BLaER1 treated with 17β-estradiol and CSF1 and Interleukin-3, amounts not matched to agents 10 nM and 100 nM (cell line): ENCODE results near the gene TSPAN14.

Experiments
- H3K27ac ChIP-seq, 11 experiments: shearing (Covaris generic); formaldehyde crosslinking; 2 replicates each; pipeline ENCODE4 v1.8.1; 2022
- H3K27me3 ChIP-seq, 11 experiments: shearing (Covaris generic); formaldehyde crosslinking; 2 replicates each; pipeline ENCODE4 v1.8.1; 2022
- H3K36me3 ChIP-seq, 11 experiments: shearing (Covaris generic); formaldehyde crosslinking; 2 replicates each; pipeline ENCODE4 v1.8.1; 2022
- H3K4me1 ChIP-seq, 10 experiments: shearing (Covaris generic); formaldehyde crosslinking; 2 replicates each; pipeline ENCODE4 v1.8.1; 2022
- H3K4me2 ChIP-seq, 11 experiments: shearing (Covaris generic); formaldehyde crosslinking; 2 replicates each; pipeline ENCODE4 v1.8.1; 2022
- H3K4me3 ChIP-seq, 10 experiments: shearing (Covaris generic); formaldehyde crosslinking; 2 replicates each; pipeline ENCODE4 v1.8.1; 2022
- H3K9ac ChIP-seq, 11 experiments: shearing (Covaris generic); formaldehyde crosslinking; 2 replicates each; pipeline ENCODE4 v1.8.1; 2022
- H3K9me3 ChIP-seq, 11 experiments: shearing (Covaris generic); formaldehyde crosslinking; replicated peaks in 1 of 11; 2 replicates each; pipeline ENCODE4 v1.8.1; 2022
- H4K20me1 ChIP-seq, 11 experiments: shearing (Covaris generic); formaldehyde crosslinking; 2 replicates each; pipeline ENCODE4 v1.8.1; 2022
- Cebpa-rat ChIP-seq, 11 experiments: shearing (Covaris generic); IDR thresholded peaks; 2 replicates each; pipeline ENCODE4 v1.8.1; 2022

TSPAN14 gene

DNA sequence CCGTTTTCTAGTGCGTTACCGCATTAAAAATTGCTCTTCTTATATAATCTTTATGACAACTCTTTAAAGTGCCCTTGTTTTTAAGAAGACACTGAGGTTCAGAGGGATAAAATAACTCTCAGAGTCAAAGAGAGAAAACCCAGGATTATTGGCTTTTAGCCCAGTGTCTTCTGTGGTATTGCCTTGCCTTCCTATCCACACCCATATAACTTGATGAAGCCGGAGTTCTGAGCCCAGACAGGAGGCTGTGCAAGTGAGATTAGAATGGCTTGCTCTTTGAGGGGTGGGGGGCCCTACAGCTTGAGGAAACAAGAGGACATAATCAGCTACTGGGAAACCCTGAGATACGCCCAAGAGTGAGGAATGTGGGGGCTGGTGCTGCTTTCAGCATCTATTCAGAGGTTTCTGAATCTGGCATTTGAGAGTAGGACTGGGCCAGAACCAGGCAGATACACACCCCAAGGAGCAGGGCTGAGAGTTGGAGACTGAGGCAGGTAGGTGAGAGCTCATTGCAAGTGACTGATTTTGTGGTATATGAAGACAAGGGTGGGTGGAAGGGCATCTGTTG, 43.4 kb upstream of the TSPAN14 start:
- Histone ChIP-seq H3K4me1 (peaks cover 57 to 81% (median 71%) of the 10 kb centered on the region in 10 experiments), H4K20me1 (peaks cover 0 to 25% (median 5%) of the 10 kb centered on the region in 11 experiments; a peak in 9 of 22 replicates), H3K27me3 (no peaks in the 10 kb centered on the region), H3K9me3 (no peaks in the 10 kb centered on the region), H3K27ac (no peak overlapping the region), H3K9ac (peak overlapping the region in 2 of 11 experiments; percentile 86 to 87; a peak in 2 of 22 replicates), H3K36me3 (peaks cover 0 to 36% (median 7%) of the 10 kb centered on the region in 11 experiments; a peak in 6 of 22 replicates), H3K4me2 (peak overlapping the region; percentile 39 to 99 (median 93); a peak in 20 of 22 replicates), H3K4me3 (no peak overlapping the region)
- TF ChIP-seq Cebpa-rat (IDR thresholded peaks at IDR 0.05), result no peak

DNA sequence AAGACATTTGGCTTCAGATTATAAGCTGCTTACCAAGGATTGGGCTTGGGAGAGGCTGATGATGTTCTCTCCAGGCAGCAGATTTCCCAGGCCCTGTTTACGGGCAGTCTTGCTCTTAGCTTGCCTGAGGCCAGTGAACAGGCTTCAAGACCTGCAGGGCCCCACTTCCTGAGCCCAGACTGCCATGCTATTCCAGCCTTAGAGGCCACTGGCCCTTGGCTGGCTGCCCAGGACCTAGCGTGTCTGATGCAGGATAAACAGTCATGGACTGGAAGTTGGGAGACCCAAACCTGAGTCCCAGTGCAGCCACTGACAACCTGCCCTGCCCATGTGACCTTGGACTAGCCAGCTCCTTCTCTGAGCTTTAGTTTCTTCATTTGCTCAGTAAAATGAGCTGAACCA, 42.8 kb upstream of the TSPAN14 start:
- Histone ChIP-seq H3K27me3 (no peaks in the 10 kb centered on the region), H3K4me2 (peak overlapping the region; percentile 39 to 98 (median 90); a peak in 21 of 22 replicates), H3K27ac (no peak overlapping the region), H3K9ac (no peak overlapping the region), H3K4me1 (peaks cover 57 to 81% (median 68%) of the 10 kb centered on the region in 10 experiments), H3K9me3 (no peaks in the 10 kb centered on the region), H3K4me3 (no peak overlapping the region), H4K20me1 (peaks cover 0 to 25% (median 5%) of the 10 kb centered on the region in 11 experiments; a peak in 10 of 22 replicates), H3K36me3 (peaks cover 0 to 42% (median 7%) of the 10 kb centered on the region in 11 experiments; a peak in 8 of 22 replicates)
- TF ChIP-seq Cebpa-rat (IDR thresholded peaks at IDR 0.05), result no peak

DNA sequence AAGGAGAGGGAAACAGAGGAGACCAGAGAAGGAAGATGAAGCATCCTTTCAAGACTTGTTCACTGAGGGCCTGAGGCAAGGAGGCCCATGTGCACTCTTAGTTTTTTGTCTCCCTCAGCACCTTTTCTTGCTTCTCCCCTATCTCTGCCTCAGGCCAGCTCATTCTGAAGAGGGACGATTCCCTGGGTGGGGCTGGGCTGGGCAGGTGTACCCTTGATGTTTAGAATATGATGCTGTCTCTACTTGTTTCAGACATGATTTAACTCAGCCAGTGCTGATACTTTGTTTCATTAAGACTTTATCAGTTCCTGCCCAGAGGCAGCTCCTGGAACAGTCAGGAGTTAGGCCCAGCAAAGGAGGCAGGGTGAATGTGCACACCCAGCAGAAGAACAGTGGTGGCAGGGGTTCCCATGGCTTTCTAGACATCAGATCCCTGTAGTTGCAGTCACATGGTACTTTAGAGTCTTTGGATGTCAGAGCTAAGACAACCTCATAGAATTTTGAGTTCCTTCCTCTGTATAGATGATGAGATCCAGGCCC, 42.4 kb upstream of the TSPAN14 start:
- Histone ChIP-seq H3K36me3 (peaks cover 0 to 43% (median 8%) of the 10 kb centered on the region in 11 experiments; a peak in 8 of 22 replicates), H3K4me2 (peak overlapping the region in 10 of 11 experiments; percentile 39 to 98 (median 80); a peak in 16 of 22 replicates), H3K4me3 (no peak overlapping the region), H3K9ac (no peak overlapping the region), H3K4me1 (peaks cover 57 to 84% (median 68%) of the 10 kb centered on the region in 10 experiments), H3K27ac (no peak overlapping the region), H4K20me1 (peaks cover 0 to 28% (median 7%) of the 10 kb centered on the region in 11 experiments; a peak in 10 of 22 replicates), H3K27me3 (no peaks in the 10 kb centered on the region), H3K9me3 (no peaks in the 10 kb centered on the region)
- TF ChIP-seq Cebpa-rat (IDR thresholded peaks at IDR 0.05), result no peak

DNA sequence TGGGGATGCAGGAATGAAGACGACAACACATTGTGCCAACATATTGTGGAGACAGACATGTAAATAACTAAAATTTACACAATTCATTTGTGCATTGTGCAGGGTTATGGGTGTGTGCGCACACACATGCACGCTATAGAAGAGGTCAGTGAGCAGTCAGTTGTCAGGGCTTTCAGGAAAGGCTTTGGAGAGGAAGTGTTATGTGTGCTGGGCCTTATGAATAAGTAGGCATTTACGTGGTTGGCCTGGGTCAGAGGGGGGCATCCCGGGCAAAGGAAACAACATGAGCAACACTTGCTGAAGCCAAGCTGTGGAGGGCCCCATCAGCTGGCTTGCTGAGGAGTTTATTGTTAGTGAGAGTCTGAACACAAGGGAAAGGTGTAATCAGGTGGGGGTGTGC, 41.6 kb upstream of the TSPAN14 start:
- 0 out of 22 replicates have a peak overlapping the region, but pooled peaks of 1 of the 11 experiments have one; percentile 9 for H3K27ac ChIP-seq
- no peak overlapping the region for H3K9ac ChIP-seq
- peaks cover 0 to 29% (median 7%) of the 10 kb centered on the region in 11 experiments; a peak in 10 of 22 replicates for H4K20me1 ChIP-seq
- no peak overlapping the region for H3K4me3 ChIP-seq
- TF ChIP-seq Cebpa-rat (IDR thresholded peaks at IDR 0.05), result no peak
- no peaks in the 10 kb centered on the region for H3K9me3 ChIP-seq
- no peaks in the 10 kb centered on the region for H3K27me3 ChIP-seq
- H3K4me2 ChIP-seq, result peak overlapping the region; percentile 34 to 91 (median 48); a peak in 20 of 22 replicates
- peaks cover 57 to 84% (median 66%) of the 10 kb centered on the region in 10 experiments for H3K4me1 ChIP-seq
- H3K36me3 ChIP-seq, result peaks cover 0 to 43% (median 8%) of the 10 kb centered on the region in 11 experiments; a peak in 8 of 22 replicates

DNA sequence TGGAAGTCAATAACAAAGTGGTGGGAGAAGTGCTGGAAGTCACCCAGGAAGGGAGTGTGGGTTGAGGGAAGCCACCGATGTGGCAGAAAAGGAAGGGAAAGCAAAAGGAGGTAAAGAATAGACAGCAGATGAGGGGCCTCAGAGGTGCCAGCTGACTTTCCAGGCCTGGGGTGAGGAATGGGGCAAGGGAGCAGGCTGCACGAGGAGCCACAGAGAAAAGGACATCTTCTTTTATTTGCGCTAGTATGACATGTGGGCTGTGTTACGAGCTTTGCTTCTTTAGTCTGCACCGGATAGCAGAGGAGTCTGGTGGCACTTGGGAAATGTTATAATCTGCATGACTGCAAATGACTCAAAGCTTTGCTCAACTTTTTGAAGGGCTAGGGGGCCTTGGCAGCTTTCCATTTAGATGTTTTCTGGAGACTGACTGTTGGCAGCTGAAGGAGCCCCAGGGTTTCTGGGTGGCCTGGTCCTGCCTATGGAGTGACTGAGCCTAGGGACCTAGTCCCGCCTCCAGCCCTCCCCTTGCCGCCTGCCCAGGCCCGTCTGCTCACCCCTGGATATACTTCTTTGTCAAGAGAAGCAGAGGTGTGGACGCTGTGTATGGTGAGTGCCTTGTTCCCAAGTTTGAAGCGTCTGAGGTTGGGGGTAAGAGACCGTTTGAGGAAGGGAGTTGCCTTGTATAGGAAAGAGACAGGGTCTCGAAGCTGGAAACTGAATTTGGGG, 40.7 kb upstream of the TSPAN14 start:
- H4K20me1 ChIP-seq, result peaks cover 0 to 29% (median 7%) of the 10 kb centered on the region in 11 experiments; a peak in 10 of 22 replicates
- TF ChIP-seq Cebpa-rat (IDR thresholded peaks at IDR 0.05), result no peak
- H3K9me3 ChIP-seq, result no peaks in the 10 kb centered on the region
- peak overlapping the region in 3 of 11 experiments; percentile 9 to 33 (median 10); a peak in 3 of 22 replicates for H3K27ac ChIP-seq
- H3K27me3 ChIP-seq, result no peaks in the 10 kb centered on the region
- peak overlapping the region; percentile 33 to 80 (median 62) for H3K4me2 ChIP-seq
- peaks cover 0 to 43% (median 8%) of the 10 kb centered on the region in 11 experiments; a peak in 8 of 22 replicates for H3K36me3 ChIP-seq
- H3K9ac ChIP-seq, result no peak overlapping the region
- no peak overlapping the region for H3K4me3 ChIP-seq
- peaks cover 51 to 78% (median 61%) of the 10 kb centered on the region in 10 experiments for H3K4me1 ChIP-seq

DNA sequence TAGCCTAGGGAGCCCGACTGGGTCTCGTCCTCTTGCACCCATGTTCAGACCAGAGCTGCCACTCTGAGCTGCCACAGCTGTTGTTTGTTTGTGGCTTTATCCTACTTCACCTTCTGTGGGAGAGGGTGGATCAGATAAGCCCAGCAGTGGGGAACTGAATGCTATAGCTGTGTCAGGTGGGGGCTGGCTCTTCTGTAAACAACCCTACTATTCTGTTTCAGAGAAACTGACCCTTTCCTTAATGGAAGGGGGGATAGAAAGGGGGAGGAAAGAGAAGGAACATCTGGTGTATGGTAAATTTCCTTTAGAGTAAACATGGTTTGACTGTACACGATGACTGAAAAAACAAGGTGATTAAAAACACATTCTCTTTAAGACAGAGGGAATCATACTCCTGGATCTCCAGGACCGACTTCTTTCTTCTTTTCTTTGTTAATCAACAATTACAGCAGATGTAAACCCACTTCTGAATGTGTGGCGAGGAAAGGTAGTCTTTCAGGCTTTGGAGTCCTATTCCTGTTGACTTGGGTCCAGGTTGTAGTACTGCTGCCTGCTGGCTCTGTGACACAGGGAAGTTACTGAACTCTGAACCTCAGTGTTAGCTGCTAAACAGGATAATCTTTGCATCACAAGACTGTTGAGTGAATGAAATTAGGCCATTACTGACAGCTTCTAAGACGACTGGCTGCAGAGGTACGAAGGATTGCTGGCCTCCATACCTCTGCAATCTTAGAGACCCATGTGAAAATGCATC, 39.8 kb upstream of the TSPAN14 start:
- no peak for TF ChIP-seq Cebpa-rat (IDR thresholded peaks at IDR 0.05)
- Histone ChIP-seq H3K4me1 (peaks cover 45 to 72% (median 56%) of the 10 kb centered on the region in 10 experiments), H3K4me2 (peak overlapping the region; percentile 33 to 80 (median 62); a peak in 20 of 22 replicates)

DNA sequence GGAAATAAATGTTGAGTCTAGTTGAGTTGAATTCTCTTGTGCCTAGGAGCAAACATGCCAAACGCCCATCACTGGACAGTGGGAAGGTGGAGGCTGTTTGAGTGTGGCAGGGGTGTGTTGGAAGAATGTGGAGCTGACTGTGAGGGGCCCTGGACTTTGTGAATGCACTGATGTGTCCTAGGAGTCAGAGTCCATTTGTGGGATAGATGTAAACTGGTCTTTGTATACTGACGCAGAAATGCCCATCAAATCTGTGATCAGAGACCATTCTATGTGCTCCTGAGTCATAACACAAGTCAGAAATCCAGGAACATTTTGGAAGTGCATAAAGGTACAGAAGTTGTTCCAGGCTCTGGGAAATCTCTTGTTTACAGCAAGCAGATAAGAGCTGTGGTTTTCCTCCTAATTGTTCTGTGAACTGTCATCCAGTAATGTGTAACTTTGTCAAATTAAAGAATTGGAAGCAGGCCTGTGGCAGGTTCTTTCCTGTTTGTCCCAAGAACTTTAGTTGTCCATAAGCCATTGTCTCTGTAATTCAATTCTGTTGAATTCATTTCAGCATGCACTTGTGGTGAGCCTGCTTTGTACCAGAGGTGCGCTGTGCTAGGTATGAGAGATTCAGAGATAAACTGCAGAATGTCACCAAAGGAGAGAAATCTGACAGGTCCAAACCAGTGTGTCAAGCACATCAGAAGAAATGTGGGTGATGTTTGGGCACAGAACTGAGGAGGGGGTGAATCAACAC, 38.2 kb upstream of the TSPAN14 start:
- Histone ChIP-seq H3K4me2 (peak overlapping the region in 4 of 11 experiments; percentile 3 to 10 (median 10); a peak in 2 of 22 replicates), H3K27me3 (no peaks in the 10 kb centered on the region), H3K4me3 (no peak overlapping the region), H3K4me1 (peaks cover 37 to 66% (median 46%) of the 10 kb centered on the region in 10 experiments), H3K9me3 (no peaks in the 10 kb centered on the region), H3K9ac (no peak overlapping the region), H4K20me1 (peaks cover 0 to 33% (median 7%) of the 10 kb centered on the region in 11 experiments; a peak in 10 of 22 replicates), H3K36me3 (peaks cover 0 to 57% (median 15%) of the 10 kb centered on the region in 11 experiments; a peak in 13 of 22 replicates), H3K27ac (no peak overlapping the region)
- TF ChIP-seq Cebpa-rat (IDR thresholded peaks at IDR 0.05), result no peak

More for the DNA sequence above, 39.8 kb upstream of the TSPAN14 start:
- Histone ChIP-seq H3K27ac (peak overlapping the region in 2 of 11 experiments; percentile 9 to 33; a peak in 2 of 22 replicates), H3K9ac (no peak overlapping the region), H3K36me3 (peaks cover 0 to 44% (median 8%) of the 10 kb centered on the region in 11 experiments; a peak in 8 of 22 replicates), H3K4me3 (no peak overlapping the region), H3K27me3 (no peaks in the 10 kb centered on the region), H4K20me1 (peaks cover 0 to 29% (median 7%) of the 10 kb centered on the region in 11 experiments; a peak in 10 of 22 replicates), H3K9me3 (no peaks in the 10 kb centered on the region)
